GM12878 (cell line): ENCODE measurements around the gene NPTX1. TPM values are rescaled to one million over a fixed set of nuclear protein-coding genes. Genes with fewer than 3 reads are reported as not detected.

Experiments used
- ATAC-seq: fragments of 200-7000 bp; cut with Tn5 transposase; 3 replicates; pipeline ENCODE4 v1.9.1; 2020; ENCODE audit warnings: mild to moderate bottlenecking, moderate library complexity
- BruUV-seq: library from RNA; stranded (reverse); fragments of 400-500 nt; replicated peaks from 2 replicates; lab custom pipeline; 2021; lab: Mats Ljungman, UMichigan
- CTCF ChIA-PET: fragments of 300-600 bp; sonication (Branson Sonifier 250); formaldehyde crosslinking; extraction: SDS; loops from one replicate; lab custom pipeline; 2021; ENCODE audit warnings: inconsistent platforms; lab: Yijun Ruan, JAX
- POLR2A ChIA-PET: fragments of 350-600 bp; formaldehyde crosslinking; extraction: SDS; loops from one replicate; lab custom pipeline; 2021; ENCODE audit warnings: inconsistent platforms; lab: Charles Lee
- RAD21 ChIA-PET: fragments of 300-600 bp; sonication (Branson Sonifier 250); formaldehyde crosslinking; loops from one replicate; lab custom pipeline; 2023; ENCODE audit warnings: antibody characterized with exemption; ENCODE audit not compliant: unreplicated experiment; lab: Charles Lee
- SMC1A ChIA-PET: fragments of 300-600 bp; sonication (Branson Sonifier 250); formaldehyde crosslinking; loops from one replicate; lab custom pipeline; 2023; ENCODE audit not compliant: unreplicated experiment, uncharacterized antibody; lab: Charles Lee
- DNase-seq: peaks from one replicate; pipeline ENCODE4 v3.0.0-alpha.2; 2011; ENCODE audit warnings: low read depth, low spot score
- FAIRE-seq: peaks from 3 replicates; lab custom pipeline; 2011; peaks lifted over from hg19 to GRCh38; lab: Jason Lieb, UNC
- H2AFZ ChIP-seq: 2 replicates; pipeline ENCODE4 v1.6.0; 2011; ENCODE audit warnings: low read depth, low read length, control low read depth; ENCODE audit not compliant: control insufficient read depth
- H3K27ac ChIP-seq: 2 replicates; pipeline ENCODE4 v1.5.1; 2011; ENCODE audit warnings: control low read depth; ENCODE audit not compliant: control insufficient read depth, insufficient read depth
- H3K27me3 ChIP-seq, 2 experiments: replicated peaks in 1 of 2; 2 replicates each; pipeline versions ENCODE4 v1.6.0 to v1.6.1; 2011; ENCODE audit warnings: low read length in 1 of 2; ENCODE audit not compliant: control insufficient read depth in 2 of 2, insufficient read depth in 2 of 2
- H3K36me3 ChIP-seq, 2 experiments: 2 replicates each; pipeline ENCODE4 v1.5.1; 2011; ENCODE audit warnings: low read length in 1 of 2; ENCODE audit not compliant: control insufficient read depth in 2 of 2, insufficient read depth in 2 of 2
- H3K4me1 ChIP-seq: 2 replicates; pipeline ENCODE4 v1.6.1; 2011; ENCODE audit warnings: mild to moderate bottlenecking, low read length, moderate library complexity, mixed read lengths; ENCODE audit not compliant: control insufficient read depth, insufficient read depth
- H3K4me2 ChIP-seq: 2 replicates; pipeline ENCODE4 v1.6.0; 2011; ENCODE audit warnings: control low read depth; ENCODE audit not compliant: control insufficient read depth, insufficient read depth
- H3K4me3 ChIP-seq: fragments of 200-600 bp; sonication (generic); 2 replicates; pipeline ENCODE4 v1.5.1; 2016
- H3K79me2 ChIP-seq: 2 replicates; pipeline ENCODE4 v1.6.0; 2011; ENCODE audit warnings: low read length; ENCODE audit not compliant: control insufficient read depth, insufficient read depth
- H3K9ac ChIP-seq: 2 replicates; pipeline ENCODE4 v1.8.0; 2011; ENCODE audit warnings: low read length, control low read depth, mixed read lengths; ENCODE audit not compliant: control insufficient read depth, insufficient read depth
- H3K9me3 ChIP-seq: replicated peaks from 3 replicates; pipeline ENCODE4 v1.5.1; 2011; ENCODE audit warnings: mild to moderate bottlenecking, low read length; ENCODE audit not compliant: control insufficient read depth, insufficient read depth
- H4K20me1 ChIP-seq: 2 replicates; pipeline ENCODE4 v1.6.0; 2011; ENCODE audit not compliant: control insufficient read depth, insufficient read depth
- CBFB ChIP-seq: IDR thresholded peaks from 2 replicates; pipeline ENCODE4 v1.6.1; 2016; ENCODE audit warnings: antibody characterized with exemption, low read depth
- CHD2 ChIP-seq: IDR thresholded peaks from 2 replicates; pipeline ENCODE4 v1.6.1; 2011; ENCODE audit warnings: low read depth, low read length, improper control_type of control experiment, borderline replicate concordance
- CREB1 ChIP-seq: IDR thresholded peaks from 2 replicates; pipeline ENCODE4 v1.6.1; 2012; ENCODE audit warnings: low read depth, mild to moderate bottlenecking, inconsistent platforms
- E4F1 ChIP-seq: fragments of 450-650 bp; IDR thresholded peaks from 2 replicates; pipeline ENCODE4 v1.6.1; 2018; ENCODE audit warnings: borderline replicate concordance, mild to moderate bottlenecking; ENCODE audit not compliant: partially characterized antibody
- EED ChIP-seq: sonication (generic); IDR thresholded peaks from 2 replicates; pipeline ENCODE4 v1.6.1; 2016; ENCODE audit warnings: antibody characterized with exemption, low read depth
- HCFC1 ChIP-seq: fragments of 150-350 bp; IDR thresholded peaks from 2 replicates; pipeline ENCODE4 v1.6.1; 2014; ENCODE audit warnings: low read length
- MYC ChIP-seq: IDR thresholded peaks from 2 replicates; pipeline ENCODE4 v1.6.1; 2011; ENCODE audit warnings: mild to moderate bottlenecking, low read length, moderate library complexity, inconsistent platforms; ENCODE audit not compliant: insufficient read depth, insufficient replicate concordance, insufficient read length, severe bottlenecking
- NKRF ChIP-seq: fragments of 450-650 bp; conservative IDR thresholded peaks from 2 replicates; pipeline ENCODE4 v1.6.1; 2017; ENCODE audit warnings: mild to moderate bottlenecking, moderate library complexity
- PML ChIP-seq: IDR thresholded peaks from 2 replicates; pipeline ENCODE4 v1.6.1; 2012; ENCODE audit warnings: low read length, inconsistent platforms
- SREBF1 ChIP-seq: IDR thresholded peaks from 2 replicates; pipeline ENCODE4 v1.6.1; 2012; ENCODE audit warnings: mild to moderate bottlenecking, low read length
- SREBF2 ChIP-seq: IDR thresholded peaks from 2 replicates; pipeline ENCODE4 v1.6.1; 2012; ENCODE audit warnings: mild to moderate bottlenecking, low read length
- TAF1 ChIP-seq: IDR thresholded peaks from 2 replicates; pipeline ENCODE4 v1.6.1; 2011; ENCODE audit warnings: mild to moderate bottlenecking, low read depth, low read length, borderline replicate concordance
- TCF3 ChIP-seq: IDR thresholded peaks from 2 replicates; pipeline ENCODE4 v1.6.1; 2012; ENCODE audit warnings: low read depth, mild to moderate bottlenecking, low read length, borderline replicate concordance; ENCODE audit not compliant: insufficient read depth
- ZBTB11 ChIP-seq: fragments of 450-650 bp; formaldehyde crosslinking; IDR thresholded peaks from 2 replicates; pipeline ENCODE4 v1.5.0; 2022; ENCODE audit warnings: mild to moderate bottlenecking, missing genetic modification characterization
- WGBS: methylation state at CpG from one replicate; pipeline ENCODE4 v1.1.6; 2016; ENCODE audit warnings: low lambda C conversion rate; ENCODE audit not compliant: insufficient replicate concordance, insufficient coverage; ENCODE audit errors: missing lambda C conversion rate; 5-methylcytosine and 5-hydroxymethylcytosine counted together
- in situ Hi-C: fragments of 300-500 bp; cut with MboI; formaldehyde crosslinking; loops from 9 replicates; pipeline ENCODE4 v1.14.3; 2018; ENCODE audit warnings: mixed read lengths
- intact Hi-C: fragments of 100-400 bp; cut with micrococcal nuclease; formaldehyde crosslinking; loops from one replicate; pipeline ENCODE4 v1.14.2; 2022; ENCODE audit not compliant: unreplicated experiment
- polyA plus RNA-seq, 11 experiments: library from polyadenylated mRNA; depleted of rRNA in 4 of 11; unstranded in 6 of 11; stranded (reverse) in 5 of 11; fragments of >200 nt; fragmentation: Nextera tagmentation in 4 of 11; fragmentation: Illumina TruSeq in 1 of 11; extraction: Ambion mirVana in 4 of 11; extraction: Trizol in 1 of 11; gene quantifications; 1 replicate in 1 of 11; 2 replicates in 10 of 11; pipeline versions ENCODE4 v1.2.1 to v1.2.3, GENCODE V29; 2011 to 2016; ENCODE audit warnings: inconsistent platforms in 2 of 11, missing spikeins in 2 of 11, low read depth in 1 of 11
- total RNA-seq, 4 experiments: library from RNA; depleted of rRNA in 3 of 4; stranded (reverse); fragments of >200 nt in 3 of 4; fragmentation: Illumina TruSeq in 1 of 4; extraction: Trizol in 1 of 4; gene quantifications; 2 replicates each; pipeline versions ENCODE4 v1.2.1 to v1.2.3, GENCODE V29; 2013 to 2021

Gene NPTX1
- total and polyA plus RNA-seq, 10 of the 15 experiments (the other 5 are each of a cell fraction or from before 2014, with no cell fraction given): not detected

- TF ChIP-seq NKRF (no peak), TAF1 (no peak), E4F1 (no peak)
These were observed 57.2 kb downstream of the NPTX1 start (continued) for GRCh38 chr17:80419255-80419654.

- H3K79me2 ChIP-seq: peaks cover 5% of the 10 kb centered on the region
- H3K9me3 ChIP-seq: no peaks in the 10 kb centered on the region
- intact Hi-C loops (no loop called here), in situ Hi-C loops (no loop called here)
- CTCF ChIA-PET: interaction anchor here (0.7 kb wide), 1 partner anchor 834 kb away, joined by 3 read pairs; no protein-coding TSS in a partner anchor
- no TSS peak for BruUV-seq
- WGBS: 98% methylated on average over 9 of the region's 11 CpGs
- no peaks in the 10 kb centered on the region for H3K27me3 ChIP-seq
- DNase-seq: no peak
- no peaks in the 10 kb centered on the region; the same call in 1 of the 2 replicates for H4K20me1 ChIP-seq
- H3K27ac ChIP-seq: no peak overlapping the region
- H3K4me2 ChIP-seq: no peak overlapping the region
- no peaks in the 10 kb centered on the region for H3K4me1 ChIP-seq
- no peak overlapping the region for H2AFZ ChIP-seq
- ATAC-seq: no peak
- POLR2A ChIA-PET: no interaction called here
- FAIRE-seq: no peak
- H3K9ac ChIP-seq: no peak overlapping the region
- RAD21 ChIA-PET: no interaction called here
- SMC1A ChIA-PET: no interaction called here
- no peak overlapping the region for H3K4me3 ChIP-seq
- TF ChIP-seq SREBF2 (no peak), SREBF1 (no peak), CREB1 (no peak), TCF3 (no peak), HCFC1 (no peak), CBFB (no peak), EED (no peak), MYC (no peak), CHD2 (no peak), ZBTB11 (CRISPR knock-in tag) (no peak), PML (no peak)
- TF ChIP-seq, all 136 proteins: peak for 0
- no peaks in the 10 kb centered on the region; a peak in 1 of 4 replicates for H3K36me3 ChIP-seq
These were observed 57.8 kb downstream of the NPTX1 start for GRCh38 chr17:80418589-80418988.
